GM18867 (cell line): ENCODE measurements around the gene TTC29.
"Not testable (repeated sequence)": the region's sequence is repeated elsewhere in the genome, so short reads cannot be mapped to it uniquely, and the experiment has no call there.

Experiments used
- ATAC-seq: cut with Tn5 transposase; IDR thresholded peaks from one replicate; pipeline ENCODE4 v1.9.1; 2021; ENCODE audit warnings: mild to moderate bottlenecking, moderate library complexity; ENCODE audit not compliant: unreplicated experiment

TTC29 gene

GRCh38 chr4:146739182-146739581, 206.5 kb downstream of the TTC29 start:
- ATAC-seq, result no peak

DNA sequence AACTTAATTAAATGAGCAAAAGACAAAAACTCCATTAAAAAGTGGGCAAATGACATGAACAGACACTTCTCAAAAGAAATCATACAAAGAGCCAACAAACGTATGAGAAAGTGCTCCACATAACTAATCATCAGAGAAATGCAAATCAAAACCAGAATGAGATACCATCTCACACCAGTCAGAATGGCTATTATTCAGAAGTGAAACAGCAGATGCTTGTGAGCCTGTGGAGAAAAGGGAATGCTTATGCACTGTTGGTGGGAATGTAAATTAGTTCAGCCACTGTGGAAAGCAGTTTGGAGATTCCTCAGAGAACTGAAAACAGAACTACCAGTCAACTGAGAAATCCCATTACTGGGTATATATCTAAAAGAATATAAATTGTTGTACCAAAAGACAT, 222.1 kb downstream of the TTC29 start:
- not testable (repeated sequence) for ATAC-seq

GRCh38 chr4:146709956-146710355, 235.7 kb downstream of the TTC29 start:
- no peak for ATAC-seq

DNA sequence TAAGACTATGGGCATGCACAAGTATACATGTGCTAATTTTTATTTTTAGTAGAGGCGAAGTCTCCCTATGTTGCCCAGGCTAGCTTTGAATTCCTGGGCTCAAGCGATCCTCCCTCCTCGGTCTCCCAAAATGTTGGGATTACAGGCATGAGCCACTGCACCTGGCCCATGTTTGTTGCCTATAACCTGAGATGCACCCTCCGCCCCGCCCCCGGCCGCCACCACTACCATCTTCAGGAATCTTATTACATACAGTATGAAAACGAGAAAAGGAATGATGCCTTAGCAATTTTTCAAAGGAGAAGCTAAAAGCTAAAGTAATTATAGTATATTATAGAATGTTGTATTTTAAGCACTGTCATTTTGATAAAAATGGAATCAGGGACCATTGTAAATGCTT, 245.8 kb downstream of the TTC29 start:
- no peak for ATAC-seq

DNA sequence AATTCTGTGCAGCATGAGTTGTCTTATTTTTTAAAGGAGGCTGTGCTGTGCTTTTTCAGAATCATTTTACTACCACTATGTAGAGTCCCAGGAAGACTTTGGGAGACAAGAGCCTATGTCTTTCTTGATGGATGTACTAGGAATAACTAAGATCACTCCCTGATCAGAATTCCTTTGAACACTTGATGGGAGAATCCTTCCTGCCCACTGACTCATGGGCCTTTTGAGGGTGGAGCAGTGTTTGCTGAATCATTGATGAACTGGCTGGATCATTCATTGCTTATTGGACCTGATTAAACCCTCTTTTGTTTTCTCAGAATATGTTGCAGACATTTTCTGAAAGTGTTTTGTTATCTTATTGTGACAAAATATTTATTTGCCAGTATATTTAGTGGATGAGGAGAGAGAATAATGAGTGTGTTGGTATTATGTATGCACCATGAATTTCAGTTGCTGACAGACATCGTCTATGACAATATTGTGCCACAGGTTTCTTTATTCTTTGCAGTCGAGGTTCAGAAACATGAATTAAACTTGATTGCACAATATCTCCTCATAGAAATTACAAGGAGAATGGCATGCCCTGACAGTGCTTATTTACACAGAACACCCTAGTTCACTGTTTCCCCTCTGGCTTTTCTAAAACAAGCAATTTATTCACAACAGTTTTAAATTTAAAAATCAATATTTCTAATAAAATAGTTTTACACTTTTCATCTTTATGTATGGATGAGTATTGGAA, 270.7 kb downstream of the TTC29 start:
- no peak for ATAC-seq

GRCh38 chr4:146663968-146664311, 281.7 kb downstream of the TTC29 start:
- not testable (repeated sequence) for ATAC-seq

GRCh38 chr4:146661367-146661766, 284.3 kb downstream of the TTC29 start:
- no peak for ATAC-seq
